GM18870 (cell line): ENCODE data around the gene GRK1.
"Not testable (repeated sequence)": the region's sequence is repeated elsewhere in the genome, so short reads cannot be mapped to it uniquely, and the experiment has no call there.

Source experiments
- ATAC-seq: cut with Tn5 transposase; IDR thresholded peaks from one replicate; pipeline ENCODE4 v1.9.1; 2021; ENCODE audit warnings: moderate library complexity; ENCODE audit not compliant: unreplicated experiment

GRK1 gene

DNA sequence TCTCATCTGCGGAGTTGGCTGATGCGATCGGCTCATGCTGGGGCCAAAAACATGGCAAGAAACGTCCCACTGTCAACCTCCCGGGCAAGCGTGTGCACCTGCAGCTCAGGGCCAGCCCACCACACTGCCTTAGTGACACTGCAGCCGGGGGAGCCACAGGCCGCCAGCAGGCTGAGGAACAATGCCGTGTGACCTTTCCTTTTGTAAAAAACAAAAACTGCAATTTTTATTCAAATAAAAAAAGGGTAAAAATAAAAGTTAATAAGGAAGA is 73.2 kb downstream of the GRK1 start:
- no peak for ATAC-seq

DNA sequence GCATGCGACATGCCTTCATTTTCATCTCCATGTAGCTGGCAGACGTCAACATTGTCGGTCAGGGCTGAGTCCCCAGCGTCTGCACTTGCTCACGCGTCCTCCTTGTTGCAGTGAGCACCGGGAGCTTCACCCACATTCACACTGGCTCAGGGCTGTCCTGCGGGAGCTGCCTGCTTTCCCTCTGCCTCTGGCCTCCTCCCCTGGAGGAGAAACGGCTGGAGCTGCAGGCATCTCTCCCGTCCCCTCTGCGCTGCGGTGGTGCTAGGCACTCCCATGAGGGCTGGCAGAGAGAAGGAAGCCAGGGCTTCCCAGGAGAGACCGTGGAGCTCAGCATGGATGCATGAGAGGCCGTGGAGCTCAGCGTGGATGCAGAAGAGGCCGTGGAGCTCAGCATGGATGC is 73.6 kb downstream of the GRK1 start:
- no peak for ATAC-seq

DNA sequence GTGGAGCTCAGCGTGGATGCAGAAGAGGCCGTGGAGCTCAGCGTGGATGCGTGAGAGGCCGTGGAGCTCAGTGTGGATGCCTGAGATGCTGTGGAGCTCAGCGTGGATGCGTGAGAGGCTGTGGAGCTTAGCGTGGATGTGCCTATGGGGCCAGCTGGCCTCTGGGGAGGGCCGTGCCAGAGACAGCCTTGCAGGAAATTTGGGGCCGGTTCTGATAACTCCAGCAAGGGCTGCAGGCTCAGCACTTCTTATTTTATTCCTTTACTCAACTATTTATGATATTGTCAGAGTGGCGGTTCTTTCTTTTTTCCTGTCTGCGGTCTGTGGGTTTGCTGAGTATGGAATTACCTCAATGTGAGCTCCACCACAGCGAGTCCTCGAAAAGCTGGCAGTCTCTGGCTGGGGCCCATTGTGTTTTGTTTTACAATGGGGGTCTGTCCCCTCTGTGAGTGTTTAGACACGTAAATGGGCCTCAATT is 74.2 kb downstream of the GRK1 start:
- ATAC-seq = no peak

DNA sequence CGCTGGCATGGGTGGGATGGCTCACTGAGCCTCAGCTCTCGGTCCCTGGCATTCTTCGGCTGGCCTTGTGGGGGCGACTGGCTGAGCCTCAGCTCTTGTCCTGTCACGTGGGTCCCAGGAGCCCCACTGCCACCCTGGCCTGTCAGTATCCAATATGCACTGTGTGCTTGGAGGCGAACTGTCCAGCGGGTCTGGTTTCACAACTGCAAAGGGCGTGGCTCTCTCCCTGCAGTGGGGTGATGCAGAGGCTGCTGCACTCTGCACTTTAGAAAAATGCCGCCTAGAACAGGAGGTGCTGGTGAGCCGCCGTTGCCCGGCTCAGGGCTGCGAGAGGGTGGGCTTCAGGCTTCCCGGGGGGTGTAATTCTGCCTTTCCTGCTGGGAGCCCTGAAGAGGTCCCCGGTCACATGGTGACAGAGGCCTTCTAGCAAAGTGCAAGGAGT is 75.0 kb downstream of the GRK1 start:
- no peak for ATAC-seq

DNA sequence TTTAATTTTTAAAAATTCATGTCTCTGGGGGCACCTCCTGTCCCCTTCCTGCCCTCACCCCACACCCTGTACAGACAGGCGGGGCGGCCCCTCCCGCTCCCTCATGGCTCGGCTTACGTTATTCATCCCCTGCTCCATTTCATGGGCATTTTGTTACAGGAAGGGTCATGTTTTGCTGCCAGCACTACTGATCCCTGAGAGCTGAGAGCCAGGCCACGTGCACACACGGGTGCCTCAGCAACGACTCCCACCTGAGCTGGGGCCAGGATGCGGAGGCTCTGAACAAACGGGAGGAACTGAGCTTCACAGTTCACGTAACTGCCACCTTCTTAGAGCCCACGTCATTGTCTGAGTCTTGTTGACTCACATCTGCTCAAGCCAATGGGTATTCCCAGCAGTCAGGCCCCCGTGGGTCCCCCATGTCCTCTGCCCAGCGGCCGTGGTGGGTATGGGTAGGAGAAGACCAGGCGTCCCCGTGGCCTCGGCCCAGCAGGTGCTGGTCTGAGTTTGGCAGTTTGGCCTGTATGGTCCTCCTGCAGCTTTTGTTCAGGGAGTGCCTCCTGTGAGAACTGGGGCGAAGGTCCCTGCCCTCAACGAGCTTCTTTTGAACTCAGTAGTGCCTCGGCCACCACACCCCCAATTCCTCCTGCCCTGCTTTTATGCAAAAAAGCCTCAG is 75.6 kb downstream of the GRK1 start:
- ATAC-seq = no peak

DNA sequence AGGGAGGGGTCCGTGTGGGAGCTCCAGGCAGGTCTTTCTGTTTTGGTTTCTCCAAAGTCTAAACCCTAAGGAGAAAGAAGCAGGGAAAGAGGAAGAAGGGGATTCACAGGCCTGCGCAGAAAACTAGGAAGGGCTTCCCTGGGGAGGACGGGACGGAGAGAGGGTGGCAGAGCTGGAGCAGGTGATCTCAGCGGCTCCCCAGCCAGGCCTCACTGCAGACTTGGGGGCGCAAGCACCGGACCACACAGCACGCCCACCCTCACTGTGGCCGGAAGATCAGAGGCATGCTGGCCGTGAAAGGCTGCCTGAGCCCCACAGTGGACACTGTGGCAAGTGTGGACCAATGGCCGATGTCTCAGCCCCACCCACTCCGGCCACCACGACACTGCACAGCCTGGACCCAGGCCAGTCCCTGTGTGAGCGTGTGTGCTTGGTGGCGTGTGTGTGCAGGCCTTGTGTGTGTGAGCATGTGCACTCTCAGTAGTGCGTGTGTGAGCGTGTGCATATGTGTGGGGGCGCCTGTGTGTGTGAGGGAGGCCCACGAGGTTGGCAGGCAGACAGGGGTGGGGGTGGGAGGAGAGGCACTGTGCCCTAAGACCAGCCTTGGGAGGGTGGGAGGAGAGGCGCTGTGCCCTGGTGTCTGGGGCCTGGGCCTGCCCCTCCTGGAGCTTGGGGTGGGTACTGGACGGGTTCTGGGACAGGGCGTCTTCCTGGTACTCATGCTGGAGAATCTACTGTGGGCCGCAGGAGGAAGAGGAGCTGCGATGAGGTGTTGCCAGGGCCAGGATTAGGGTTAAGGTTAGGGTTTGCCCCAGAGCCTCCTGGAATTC is 76.6 kb downstream of the GRK1 start:
- ATAC-seq = no peak

DNA sequence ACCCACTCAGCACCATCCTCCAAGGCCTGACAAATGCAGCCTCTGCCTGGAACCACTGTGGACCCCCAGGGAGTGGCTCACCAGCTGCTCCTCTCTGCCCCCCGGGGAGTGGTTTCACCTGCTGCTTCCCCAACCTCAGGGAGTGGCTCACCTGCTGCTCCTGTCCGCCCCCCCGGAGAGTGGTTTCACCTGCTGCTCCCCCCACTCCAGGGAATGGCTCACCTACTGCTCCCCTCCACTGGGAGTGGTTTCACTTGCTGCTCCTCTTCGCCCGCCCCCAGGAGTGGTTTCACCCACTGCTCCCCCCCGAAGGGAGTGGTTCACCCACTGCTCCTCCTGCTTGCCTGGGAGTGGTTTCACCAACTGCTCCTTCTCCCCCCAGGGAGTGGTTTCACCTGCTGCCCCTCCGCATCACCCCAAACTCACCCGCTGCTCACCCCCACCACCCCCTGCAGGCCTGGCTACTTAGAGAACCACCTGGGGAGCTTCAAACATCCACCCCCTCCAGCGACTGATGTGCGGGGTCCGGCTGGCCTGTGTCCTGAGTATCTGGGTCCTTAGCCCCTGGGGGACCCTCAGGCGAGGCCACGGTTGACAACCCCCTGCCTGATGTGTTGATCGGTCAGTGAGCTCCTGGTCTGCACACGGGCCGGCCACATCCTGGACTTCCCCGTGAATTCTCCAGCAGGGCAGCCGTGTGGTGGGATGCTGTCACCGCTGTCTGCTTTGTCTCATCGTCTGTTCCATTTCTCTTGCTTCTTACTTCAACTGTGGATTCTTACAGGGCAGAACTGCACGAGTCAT is 77.4 kb downstream of the GRK1 start:
- ATAC-seq = no peak

DNA sequence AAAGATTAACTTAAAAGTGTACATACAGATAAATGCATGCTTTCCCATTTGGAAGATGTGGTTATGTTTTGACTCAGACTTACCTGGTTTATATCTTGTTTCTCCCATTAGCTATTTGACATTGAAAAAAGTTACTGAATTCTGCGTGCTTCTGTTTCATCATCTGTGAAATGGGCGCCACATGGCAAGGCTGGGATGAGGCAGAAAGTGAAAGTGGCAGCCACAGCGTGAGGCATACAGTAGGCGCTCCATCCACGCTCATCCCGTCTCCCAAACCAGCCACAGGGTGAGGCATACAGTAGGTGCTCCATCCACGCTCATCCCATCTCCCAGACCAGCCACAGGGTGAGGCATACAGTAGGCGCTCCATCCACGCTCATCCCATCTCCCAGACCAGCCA is 78.0 kb downstream of the GRK1 start:
- ATAC-seq = no peak

DNA sequence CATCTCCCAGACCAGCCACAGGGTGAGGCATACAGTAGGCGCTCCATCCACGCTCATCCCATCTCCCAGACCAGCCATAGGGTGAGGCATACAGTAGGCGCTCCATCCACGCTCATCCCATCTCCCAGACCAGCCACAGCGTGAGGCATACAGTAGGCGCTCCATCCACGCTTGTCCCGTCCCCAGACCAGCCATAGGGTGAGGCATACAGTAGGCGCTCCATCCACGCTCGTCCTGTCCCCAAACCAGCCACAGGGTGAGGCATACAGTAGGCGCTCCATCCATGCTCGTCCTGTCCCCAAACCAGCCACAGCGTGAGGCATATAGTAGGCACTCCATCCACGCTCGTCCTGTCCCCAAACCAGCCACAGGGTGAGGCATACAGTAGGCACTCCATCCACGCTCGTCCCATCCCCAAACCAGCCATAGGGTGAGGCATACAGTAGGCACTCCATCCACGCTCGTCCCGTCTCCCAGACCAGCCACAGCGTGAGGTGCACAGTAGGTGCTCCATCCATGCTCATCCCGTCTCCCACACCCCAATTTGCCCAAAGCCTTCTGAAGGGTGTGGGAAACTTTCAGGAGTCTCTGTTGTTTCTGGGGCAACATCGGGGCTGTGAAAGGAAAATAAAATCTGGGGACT is 78.6 kb downstream of the GRK1 start:
- ATAC-seq = not testable (repeated sequence)

DNA sequence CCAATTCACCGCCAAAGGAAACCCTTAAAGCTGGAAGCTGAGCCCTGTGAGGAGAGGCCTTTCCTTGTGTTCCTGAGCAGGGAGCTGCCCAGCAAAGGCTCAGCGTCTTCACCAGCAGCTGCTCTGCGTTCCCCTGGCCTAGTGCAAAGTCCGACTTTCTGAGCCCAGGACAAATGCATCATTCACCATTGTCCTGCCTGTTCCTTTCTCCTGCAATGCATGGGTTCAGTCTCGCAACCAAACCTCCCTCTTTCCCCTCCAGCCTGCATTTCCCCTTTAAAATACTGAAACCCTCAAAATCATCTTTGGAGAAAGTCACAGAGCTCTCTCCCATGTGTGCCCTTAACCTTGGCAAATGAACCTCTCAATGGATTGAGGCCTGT is 79.1 kb downstream of the GRK1 start:
- ATAC-seq = no peak

DNA sequence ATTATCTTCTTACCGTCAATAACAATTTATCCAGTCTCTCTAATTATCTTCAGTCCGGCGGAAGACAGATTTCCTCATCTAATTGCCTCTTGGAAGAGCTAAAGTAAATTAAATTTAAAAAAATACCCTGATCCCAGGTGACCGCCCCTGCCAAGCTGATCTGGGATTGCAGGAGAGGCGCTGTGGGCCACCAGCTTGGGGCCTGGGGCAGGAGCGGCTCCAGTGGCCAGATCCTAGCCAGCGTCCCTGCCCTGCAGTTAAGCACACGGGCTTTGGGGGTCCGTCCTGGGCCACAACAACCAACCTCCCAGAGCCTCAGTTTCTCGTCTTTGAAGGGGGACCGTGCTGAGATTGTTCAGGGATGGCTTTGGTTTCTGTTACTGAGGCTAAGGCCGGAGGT is 79.7 kb downstream of the GRK1 start:
- ATAC-seq = no peak

DNA sequence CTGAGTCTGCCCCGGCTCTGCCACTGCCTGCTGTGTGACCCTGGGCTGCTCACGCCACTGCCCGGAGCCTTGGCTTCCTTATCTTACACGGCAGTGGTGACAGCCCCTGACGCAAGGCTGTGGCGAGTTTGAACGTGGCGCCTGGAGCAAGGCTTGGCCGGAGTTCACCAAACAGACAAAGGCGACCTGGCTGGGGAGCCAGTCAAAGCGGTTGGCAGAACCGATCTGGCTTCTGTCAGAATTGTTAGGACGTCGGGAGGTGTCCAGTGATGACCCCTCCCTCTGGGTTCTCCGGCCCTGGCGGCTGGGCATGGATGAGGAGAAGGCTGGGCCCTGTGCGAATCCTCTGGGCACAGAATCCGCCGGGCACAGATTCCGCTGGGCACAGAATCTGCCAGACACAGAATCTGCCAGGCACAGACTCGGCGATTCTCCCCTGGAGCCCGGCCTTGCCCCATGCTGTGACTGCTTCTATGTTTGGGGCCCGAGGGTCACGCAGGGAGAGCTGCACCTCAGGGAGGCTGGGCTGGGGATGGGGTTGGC is 80.3 kb downstream of the GRK1 start:
- ATAC-seq = no peak

DNA sequence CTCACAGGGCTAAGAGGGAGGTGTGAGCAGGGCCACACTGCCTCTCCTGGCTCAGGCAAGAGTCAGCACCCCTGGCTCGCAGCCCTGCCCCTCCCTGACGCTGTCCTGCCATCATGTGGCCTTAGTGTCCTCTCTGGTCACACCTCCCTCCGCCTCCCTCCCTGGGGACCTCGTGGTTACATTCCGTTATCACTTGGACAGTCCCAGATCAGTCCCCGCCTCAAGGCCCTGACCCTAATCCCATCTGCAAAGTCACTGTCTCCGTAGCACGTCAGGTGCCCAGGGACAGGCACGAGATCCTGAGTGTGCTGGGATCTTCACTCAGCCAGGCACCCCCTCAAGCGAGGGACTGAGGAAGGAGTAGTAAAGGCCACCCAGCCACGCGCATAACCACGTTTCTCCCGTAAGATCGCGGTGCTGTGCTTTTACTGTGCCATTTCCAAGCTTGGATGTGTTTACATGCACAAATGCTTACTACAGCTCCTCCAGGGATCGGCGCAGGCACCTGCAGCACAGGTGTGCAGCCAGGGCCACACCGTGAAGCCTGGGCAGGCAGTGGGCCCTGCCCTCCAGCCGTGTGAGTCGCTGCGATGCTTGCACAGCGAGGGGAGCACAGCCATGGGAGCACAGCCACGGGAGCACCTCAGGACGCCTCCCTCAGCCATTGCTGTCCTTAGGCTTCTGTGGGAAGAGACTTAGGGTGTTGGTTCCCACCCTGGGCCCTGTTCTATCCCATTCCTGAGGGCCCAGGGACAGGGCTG is 81.3 kb downstream of the GRK1 start:
- ATAC-seq = no peak

DNA sequence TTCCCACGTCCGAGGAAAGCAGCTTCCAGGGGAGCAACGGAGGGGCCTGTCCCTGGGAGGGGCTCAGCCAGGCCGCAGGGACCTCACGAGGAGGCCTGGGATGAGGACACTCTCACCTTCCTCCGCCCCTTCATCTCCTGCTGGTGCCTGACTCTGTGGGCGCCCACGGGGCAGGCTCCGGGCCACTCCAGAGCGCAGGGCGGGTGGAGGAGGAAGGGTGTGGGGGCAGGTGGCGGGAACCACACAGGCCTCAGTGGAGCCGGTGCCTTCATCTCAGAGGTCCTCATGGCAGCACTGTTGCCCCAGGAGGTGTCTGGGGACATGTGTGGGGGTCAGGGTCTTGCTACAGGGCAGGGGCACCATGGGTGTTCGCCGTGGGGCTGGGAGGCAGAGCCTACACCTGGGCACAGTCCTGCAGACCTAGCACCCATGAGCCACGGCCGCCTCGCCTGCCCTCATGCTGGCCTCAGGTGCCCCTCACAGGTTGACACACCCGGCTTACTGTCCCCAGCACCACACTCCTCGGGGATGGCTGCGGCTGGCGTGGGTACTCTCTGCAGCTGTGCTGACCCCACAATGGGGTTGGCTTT is 81.9 kb downstream of the GRK1 start:
- no peak for ATAC-seq

DNA sequence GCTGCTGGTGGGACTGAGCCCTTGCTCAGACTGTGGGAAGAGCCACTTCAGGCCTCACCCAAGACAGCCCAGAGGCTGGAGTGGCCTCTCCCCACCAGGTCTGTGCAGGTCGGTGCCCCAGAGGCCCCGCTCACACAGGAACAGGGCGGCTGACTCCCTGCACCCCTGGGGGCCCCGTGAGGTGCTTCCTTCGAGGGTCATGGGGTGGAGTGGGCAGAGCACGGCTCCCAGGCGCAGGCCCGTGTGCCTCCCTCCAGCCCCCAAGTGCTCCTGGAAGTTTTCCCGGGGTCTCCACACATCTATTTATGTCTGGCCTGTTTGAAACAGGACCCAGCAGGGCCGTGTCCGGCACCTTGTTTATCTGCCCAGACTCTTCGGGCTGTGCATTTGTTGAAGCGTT is 82.5 kb downstream of the GRK1 start:
- ATAC-seq = no peak

DNA sequence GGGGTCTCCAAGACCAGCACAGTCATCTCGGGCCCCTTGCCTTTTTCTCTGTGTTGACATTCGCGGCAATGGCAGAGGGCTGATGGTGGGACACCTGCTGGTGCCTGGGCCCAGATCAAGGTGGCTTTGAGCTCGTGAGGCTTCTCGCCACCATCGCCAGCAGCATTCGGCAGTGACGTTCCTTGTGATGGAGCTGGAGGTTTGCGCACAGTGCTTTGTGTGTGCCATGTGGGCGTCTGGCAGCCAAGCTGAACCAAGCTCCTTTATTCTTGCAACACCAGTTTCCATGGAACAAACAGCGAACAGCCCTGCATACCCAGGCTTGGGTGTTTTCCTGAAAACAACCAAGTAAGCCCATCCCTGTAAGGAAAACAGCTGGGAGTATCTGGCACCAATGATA is 82.9 kb downstream of the GRK1 start:
- no peak for ATAC-seq

DNA sequence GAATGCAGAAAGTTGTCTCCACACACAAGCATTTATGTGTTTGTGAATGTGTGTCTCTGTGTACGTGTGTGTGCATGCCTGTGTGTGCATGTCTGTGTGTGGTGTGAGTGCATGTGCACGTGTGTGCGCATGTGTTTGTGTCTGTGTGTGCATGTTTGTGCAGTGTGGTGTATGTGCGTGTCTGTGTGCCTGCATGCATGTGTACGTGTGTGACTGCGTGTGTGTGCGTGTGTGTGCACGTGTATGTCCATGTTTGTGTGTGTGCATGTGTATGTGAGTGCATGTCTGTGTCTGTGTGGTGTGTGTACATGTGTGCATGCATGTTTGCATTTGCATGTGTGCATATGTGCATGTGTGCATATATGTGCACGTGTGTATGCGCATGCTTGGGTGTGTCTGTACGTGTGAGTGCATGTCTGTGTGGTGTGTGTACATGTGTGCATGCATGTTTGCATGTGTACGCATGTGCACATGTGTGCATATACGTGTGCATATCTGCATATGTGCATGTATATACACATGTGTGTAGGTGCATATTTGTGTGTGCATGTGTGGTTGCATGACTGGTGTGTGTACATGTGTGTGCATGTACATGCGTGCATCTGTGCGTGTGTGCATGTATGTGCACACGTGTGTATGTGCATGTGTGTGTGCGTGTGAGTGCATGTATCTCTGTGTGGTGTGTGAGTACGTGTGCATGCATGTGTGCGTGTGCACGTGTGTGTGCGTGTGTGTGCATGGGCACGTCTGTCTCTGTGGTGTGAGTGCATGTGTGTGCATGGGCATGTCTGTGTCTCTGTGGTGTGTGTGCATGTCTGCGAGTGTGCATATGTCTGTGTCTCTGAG is 83.8 kb downstream of the GRK1 start:
- ATAC-seq = no peak

DNA sequence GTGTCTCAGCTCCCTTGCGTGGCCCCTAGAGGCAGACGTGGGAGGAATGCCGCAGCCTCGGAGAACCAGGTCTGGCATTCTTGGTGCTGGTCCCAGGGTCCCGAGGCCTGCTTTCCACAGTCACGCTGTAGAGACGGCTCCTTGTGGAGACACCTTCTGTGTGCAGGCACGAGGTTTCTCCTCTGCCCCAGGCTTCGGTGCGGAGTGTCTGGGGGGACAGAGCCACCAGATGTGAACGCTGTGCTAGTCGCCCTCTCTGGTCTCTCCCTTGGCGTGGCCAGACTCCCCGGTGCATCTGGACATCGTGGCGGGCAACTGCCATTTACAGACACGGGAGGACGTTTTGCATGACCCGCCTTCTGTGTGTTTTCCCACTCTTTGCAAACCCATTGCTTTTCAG is 84.5 kb downstream of the GRK1 start:
- no peak for ATAC-seq
